Measurements from ENCODE around the gene CDH11. TPM values are rescaled to one million over a fixed set of nuclear protein-coding genes. Genes with fewer than 3 reads are reported as not detected.

The CDH11 gene
- total and polyA plus RNA-seq, 2 of the 4 experiments (the other 2 are of a cell fraction) = 266 to 601 TPM

DNA sequence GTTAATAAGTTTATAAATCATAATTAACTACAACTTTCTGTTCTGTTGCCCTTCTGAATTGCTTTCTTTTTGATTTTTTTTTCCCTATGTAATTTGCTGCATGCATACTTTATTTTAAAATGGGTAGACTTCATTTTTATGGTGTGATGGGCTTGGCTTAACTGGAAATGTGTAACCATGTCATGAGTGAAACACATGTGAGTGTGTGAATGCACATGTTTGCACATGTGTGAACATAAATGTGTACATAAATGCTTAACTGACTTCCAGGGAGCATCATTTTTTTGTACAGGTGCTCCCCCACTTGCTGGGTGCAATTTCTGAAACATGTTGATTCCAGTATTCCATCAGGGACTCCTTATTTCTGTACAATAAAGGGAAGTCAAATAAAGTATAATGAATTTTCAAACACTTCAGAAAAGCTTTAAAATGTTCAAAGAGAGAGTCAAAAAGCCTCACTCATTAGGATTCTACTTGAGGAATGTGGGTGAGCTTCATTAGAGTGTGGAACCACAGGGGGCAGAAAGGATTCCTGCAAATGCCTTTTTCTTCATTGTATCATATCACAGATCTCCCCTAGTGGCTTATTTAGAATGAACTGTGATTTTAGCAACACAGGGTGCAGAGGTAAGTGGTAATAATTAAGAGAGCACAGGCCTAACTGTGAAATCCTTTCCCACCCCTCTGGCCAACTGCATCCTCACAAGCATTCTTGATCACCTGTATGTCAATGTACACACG lies 31.7 kb upstream of the CDH11 start:
- no peak for DNase-seq
- no peak for TF ChIP-seq CEBPB (IDR thresholded peaks at IDR 0.05; ENCODE audit: low read depth, low read length)
- no peak for TF ChIP-seq RCOR1 (IDR thresholded peaks at IDR 0.05; ENCODE audit: insufficient replicate concordance, low read length)
- no peak for TF ChIP-seq RFX5 (IDR thresholded peaks at IDR 0.05; ENCODE audit: low read depth, low read length)
- no peak for TF ChIP-seq BHLHE40 (IDR thresholded peaks at IDR 0.05; ENCODE audit: low read depth, low read length)
- TF ChIP-seq SMC3 (IDR thresholded peaks at IDR 0.05; ENCODE audit: low read depth, low read length) = no peak
- TF ChIP-seq RAD21 (IDR thresholded peaks at IDR 0.05; ENCODE audit: low read length) = no peak
- TF ChIP-seq, protein P1, sequence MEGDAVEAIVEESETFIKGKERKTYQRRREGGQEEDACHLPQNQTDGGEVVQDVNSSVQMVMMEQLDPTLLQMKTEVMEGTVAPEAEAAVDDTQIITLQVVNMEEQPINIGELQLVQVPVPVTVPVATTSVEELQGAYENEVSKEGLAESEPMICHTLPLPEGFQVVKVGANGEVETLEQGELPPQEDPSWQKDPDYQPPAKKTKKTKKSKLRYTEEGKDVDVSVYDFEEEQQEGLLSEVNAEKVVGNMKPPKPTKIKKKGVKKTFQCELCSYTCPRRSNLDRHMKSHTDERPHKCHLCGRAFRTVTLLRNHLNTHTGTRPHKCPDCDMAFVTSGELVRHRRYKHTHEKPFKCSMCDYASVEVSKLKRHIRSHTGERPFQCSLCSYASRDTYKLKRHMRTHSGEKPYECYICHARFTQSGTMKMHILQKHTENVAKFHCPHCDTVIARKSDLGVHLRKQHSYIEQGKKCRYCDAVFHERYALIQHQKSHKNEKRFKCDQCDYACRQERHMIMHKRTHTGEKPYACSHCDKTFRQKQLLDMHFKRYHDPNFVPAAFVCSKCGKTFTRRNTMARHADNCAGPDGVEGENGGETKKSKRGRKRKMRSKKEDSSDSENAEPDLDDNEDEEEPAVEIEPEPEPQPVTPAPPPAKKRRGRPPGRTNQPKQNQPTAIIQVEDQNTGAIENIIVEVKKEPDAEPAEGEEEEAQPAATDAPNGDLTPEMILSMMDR (conservative IDR thresholded peaks at IDR 0.05; ENCODE audit: low read depth, low read length) = no peak
- no peak for TF ChIP-seq MAFK (IDR thresholded peaks at IDR 0.05; ENCODE audit: low read depth, low read length)
- TF ChIP-seq NFE2L2 (IDR thresholded peaks at IDR 0.05; ENCODE audit: low read depth, low read length) = no peak
- no peak for TF ChIP-seq CHD1 (IDR thresholded peaks at IDR 0.05; ENCODE audit: low read depth, low read length)
- TF ChIP-seq, protein P2, sequence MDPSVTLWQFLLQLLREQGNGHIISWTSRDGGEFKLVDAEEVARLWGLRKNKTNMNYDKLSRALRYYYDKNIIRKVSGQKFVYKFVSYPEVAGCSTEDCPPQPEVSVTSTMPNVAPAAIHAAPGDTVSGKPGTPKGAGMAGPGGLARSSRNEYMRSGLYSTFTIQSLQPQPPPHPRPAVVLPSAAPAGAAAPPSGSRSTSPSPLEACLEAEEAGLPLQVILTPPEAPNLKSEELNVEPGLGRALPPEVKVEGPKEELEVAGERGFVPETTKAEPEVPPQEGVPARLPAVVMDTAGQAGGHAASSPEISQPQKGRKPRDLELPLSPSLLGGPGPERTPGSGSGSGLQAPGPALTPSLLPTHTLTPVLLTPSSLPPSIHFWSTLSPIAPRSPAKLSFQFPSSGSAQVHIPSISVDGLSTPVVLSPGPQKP (IDR thresholded peaks at IDR 0.05; ENCODE audit: borderline replicate concordance, low read depth, low read length) = no peak
- TF ChIP-seq, protein P3, sequence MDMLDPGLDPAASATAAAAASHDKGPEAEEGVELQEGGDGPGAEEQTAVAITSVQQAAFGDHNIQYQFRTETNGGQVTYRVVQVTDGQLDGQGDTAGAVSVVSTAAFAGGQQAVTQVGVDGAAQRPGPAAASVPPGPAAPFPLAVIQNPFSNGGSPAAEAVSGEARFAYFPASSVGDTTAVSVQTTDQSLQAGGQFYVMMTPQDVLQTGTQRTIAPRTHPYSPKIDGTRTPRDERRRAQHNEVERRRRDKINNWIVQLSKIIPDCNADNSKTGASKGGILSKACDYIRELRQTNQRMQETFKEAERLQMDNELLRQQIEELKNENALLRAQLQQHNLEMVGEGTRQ (IDR thresholded peaks at IDR 0.05; ENCODE audit: low read depth, low read length) = no peak
- no peak for TF ChIP-seq MXI1 (IDR thresholded peaks at IDR 0.05; ENCODE audit: borderline replicate concordance, low read depth, low read length)
- TF ChIP-seq POLR2A (IDR thresholded peaks at IDR 0.05; ENCODE audit: low read depth, low read length) = no peak
- Histone ChIP-seq H4K5ac (ENCODE audit: low read depth, low read length) (no peak overlapping the region), H2AK5ac (ENCODE audit: low read depth, low read length) (no peak overlapping the region), H4K91ac (ENCODE audit: insufficient read depth, low read depth, low read length) (no peak overlapping the region), H4K8ac (ENCODE audit: low read depth in 2 of 2, low read length in 2 of 2) (no peak overlapping the region), H3K23ac (ENCODE audit: low read depth, low read length) (no peak overlapping the region), H2BK5ac (ENCODE audit: low read depth, low read length, poor library complexity, severe bottlenecking) (no peak overlapping the region), H2AFZ (replicated peaks; ENCODE audit: low read length, poor library complexity) (no peak overlapping the region), H3K14ac (replicated peaks; ENCODE audit: low read depth, low read length) (no peak overlapping the region), H3K4me2 (ENCODE audit: low read depth, low read length) (no peak overlapping the region), H3K27ac (ENCODE audit: insufficient read depth, low read length) (no peak overlapping the region), H3K27me3 (ENCODE audit: control insufficient read depth, insufficient read depth, low read length) (peaks cover 7% of the 10 kb centered on the region), H4K20me1 (ENCODE audit: insufficient read depth, low read length) (no peaks in the 10 kb centered on the region), H3K36me3 (ENCODE audit: control insufficient read depth, insufficient read depth, low read length) (no peaks in the 10 kb centered on the region), H2BK15ac (ENCODE audit: low read depth, low read length) (no peak overlapping the region), H3K9ac (ENCODE audit: low read depth, low read length) (no peak overlapping the region), H2BK20ac (ENCODE audit: low read depth, low read length) (no peak overlapping the region), H2AK9ac (replicated peaks; ENCODE audit: low read depth, low read length, poor library complexity) (no peak overlapping the region), H3K56ac (ENCODE audit: extremely low read depth, insufficient read depth, low read length) (no peak overlapping the region), H2BK120ac (ENCODE audit: low read depth, low read length) (no peak overlapping the region), H3K18ac (ENCODE audit: low read depth, low read length) (no peak overlapping the region), H3K4me1 (ENCODE audit: control insufficient read depth, insufficient read depth, low read length) (no peaks in the 10 kb centered on the region), H3K79me1 (ENCODE audit: low read depth in 1 of 2, low read length in 2 of 2) (no peaks in the 10 kb centered on the region), H3K4ac (ENCODE audit: low read depth, low read length) (no peak overlapping the region), H3K9me1 (ENCODE audit: insufficient read depth, low read length) (no peaks in the 10 kb centered on the region), H3K4me3 (ENCODE audit: insufficient read depth, low read depth, low read length) (no peak overlapping the region), H3K9me3 (ENCODE audit: control insufficient read depth, insufficient read depth, low read length) (no peaks in the 10 kb centered on the region)
- WGBS, 2 experiments (ENCODE audit: extremely low coverage in 2 of 2, insufficient read length in 1 of 2) = no CpG with 5 or more reads among the region's 1 CpG
- no peak for ATAC-seq (ENCODE audit: low read depth)
- dilution Hi-C loops (cut with HindIII; ENCODE audit: low sequenced_read_pairs, unreplicated experiment) (no loop called here), in situ Hi-C loops (cut with MboI; ENCODE audit: low sequenced_read_pairs) (no loop called here), intact Hi-C loops (cut with micrococcal nuclease) (no loop called here)
- no TSS peak for BruUV-seq (replicated peaks)
- POLR2A ChIA-PET (ENCODE audit: unreplicated experiment) = no interaction called here
- CTCF ChIA-PET = no interaction called here
